HPDE6-E6E7 (cell line): ENCODE results near the gene PYHIN1.

Source experiments
- DNase-seq: peaks from one replicate; pipeline ENCODE4 v3.0.0; 2011; ENCODE audit warnings: missing footprints; ENCODE audit errors: extremely low spot score

Gene PYHIN1

GRCh38 chr1:158931055-158931737 lies at the start of gene PYHIN1:
Gene PYHIN1 (plus strand): TSS chr1:158931552. CDS start chr1:158936911, 5,359 bp downstream.
- no peak for DNase-seq

GRCh38 chr1:158893654-158894053 lies 37.7 kb upstream of the PYHIN1 start:
- DNase-seq: no peak

DNA sequence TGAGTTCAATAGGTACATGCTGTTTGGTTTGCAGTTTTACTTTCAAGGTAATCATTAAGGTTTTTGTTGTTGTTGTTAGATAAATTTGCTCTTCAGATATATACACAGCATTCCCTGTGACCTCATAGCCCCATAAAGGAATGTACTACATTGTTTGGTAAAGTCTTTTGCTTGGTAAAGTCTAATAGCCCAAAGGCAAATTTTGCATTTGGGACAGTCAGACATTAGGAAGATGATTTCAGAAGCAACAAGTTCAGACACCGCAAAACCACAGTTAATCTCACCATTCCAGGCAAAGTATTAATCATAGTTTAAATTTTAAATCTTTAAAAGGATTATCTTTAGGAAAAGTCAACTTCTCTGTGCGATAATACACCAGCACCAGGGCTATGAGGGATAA lies 32.6 kb upstream of the PYHIN1 start:
- DNase-seq: no peak

- DNase-seq: no peak
Observed at GRCh38 chr1:158901623-158902022, 29.7 kb upstream of the PYHIN1 start.

- DNase-seq: no peak
Observed at GRCh38 chr1:158916085-158916484, 15.3 kb upstream of the PYHIN1 start.

GRCh38 chr1:158924677-158925076 lies 6.7 kb upstream of the PYHIN1 start:
- DNase-seq: no peak

DNA sequence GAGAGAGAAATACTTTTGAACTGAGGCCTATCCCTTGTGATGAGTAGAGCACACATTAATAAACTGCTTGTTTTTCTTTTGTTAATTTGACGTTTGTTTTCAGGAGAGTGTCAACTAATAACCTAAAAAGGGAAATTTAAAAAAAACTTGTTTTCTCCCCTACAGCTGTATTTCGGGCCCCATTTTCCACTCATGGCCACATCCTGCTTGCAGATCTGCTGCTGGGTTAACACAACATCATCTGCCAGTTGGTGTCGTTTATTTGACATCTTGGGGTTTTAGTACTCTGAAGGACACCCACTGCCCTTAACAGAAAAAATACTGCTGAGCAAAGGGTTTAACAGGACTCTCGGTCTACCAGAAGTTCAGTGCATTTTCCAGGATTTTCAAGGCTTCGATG lies 848 bp upstream of the PYHIN1 start:
- DNase-seq: no peak

DNA sequence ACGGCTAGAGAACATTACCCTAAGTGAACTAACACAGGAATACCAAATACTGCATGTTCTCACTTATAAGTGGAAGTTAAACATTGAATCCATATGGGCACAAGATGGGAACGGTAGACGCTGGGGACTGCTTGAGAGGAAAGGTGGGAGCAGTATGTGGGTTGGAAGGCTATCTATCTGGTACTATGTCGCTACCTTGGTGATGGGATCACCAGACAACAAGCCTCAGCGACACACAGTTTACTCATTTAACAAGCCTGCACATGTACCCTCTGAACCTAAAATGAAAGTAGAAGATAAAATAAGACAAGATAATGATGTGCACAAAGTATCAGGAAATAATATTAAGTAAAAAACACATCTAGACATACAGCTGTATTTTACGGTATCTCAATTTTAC lies 819 bp downstream of the PYHIN1 start:
- DNase-seq: no peak

- no peak for DNase-seq
Observed at GRCh38 chr1:158933621-158934020, 2.3 kb downstream of the PYHIN1 start.

DNA sequence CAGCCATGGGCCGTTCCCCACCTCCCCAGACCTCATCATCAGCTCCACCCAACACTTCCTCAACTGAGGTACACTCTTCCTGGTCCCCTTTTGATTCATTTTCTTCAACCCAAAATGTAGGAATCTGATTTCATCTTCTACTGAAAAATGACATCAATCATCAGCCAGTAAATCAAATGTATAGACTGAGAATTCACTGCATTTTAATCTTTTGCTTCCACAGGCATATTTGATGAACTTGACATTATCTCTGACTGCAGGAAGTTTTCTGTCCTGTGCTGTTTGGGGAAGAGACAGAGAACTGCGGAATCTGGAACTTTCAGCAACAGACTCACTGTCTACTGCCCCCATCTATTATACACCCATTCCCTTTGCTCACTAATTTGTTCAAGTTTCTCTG lies 7.8 kb downstream of the PYHIN1 start:
- DNase-seq: no peak

GRCh38 chr1:158941317-158941716 lies 10.0 kb downstream of the PYHIN1 start:
- DNase-seq: no peak

- no peak for DNase-seq
Observed at GRCh38 chr1:158942490-158942889, 11.1 kb downstream of the PYHIN1 start.

DNA sequence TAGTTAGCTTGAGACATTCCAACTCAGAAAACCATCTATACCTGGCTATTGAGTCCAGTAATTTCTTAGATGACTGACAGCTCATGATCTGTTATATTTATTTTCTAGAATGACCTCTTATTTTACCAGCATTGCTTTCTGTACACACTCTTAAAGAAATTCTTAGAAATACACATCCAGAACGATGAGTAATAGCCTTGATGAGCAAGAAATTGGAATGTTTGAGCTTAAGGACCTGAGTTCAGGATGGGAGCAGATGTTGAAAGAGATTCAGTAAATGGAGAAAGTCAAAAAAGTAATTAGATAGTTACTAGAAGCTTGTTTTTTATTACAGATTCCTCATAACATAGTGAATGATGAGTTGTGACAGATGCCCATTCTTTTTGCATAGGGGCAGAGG lies 11.7 kb downstream of the PYHIN1 start:
- DNase-seq: no peak

DNA sequence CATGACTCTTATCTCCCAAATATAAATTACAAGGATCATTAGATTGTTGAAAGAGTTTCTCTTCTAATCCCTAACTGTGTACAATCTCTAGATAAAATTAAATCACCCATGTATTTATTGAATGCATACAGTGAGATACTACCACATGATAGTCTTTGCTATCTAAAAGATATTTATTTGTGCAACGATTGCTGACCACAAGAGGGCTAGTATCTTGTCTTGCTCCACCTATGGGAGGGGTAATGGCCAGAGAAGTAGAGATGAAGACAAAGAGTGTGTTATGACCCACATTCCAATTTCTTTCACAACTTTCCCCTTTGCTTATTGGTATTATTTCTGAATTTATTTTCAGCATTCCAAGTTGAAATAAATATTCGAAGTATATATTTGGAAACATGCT lies 13.7 kb downstream of the PYHIN1 start:
- DNase-seq: no peak

DNA sequence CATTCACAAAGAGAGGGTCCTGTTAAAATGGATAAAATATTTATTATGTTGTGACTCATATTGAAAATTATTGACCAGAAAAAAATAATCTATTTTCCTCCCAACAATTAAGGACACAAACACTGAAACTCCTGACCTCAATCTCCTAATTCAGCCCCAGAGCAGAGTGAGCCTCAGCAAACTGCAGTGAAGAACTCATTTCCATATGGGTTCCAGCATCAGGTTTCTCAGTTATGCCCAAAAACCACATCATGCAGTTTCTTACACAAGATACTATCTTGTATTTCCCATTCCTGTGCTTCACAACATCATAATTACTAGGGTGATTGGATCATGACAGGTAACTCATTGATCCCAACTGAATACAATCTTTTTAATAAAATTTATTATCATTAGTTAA lies 15.4 kb downstream of the PYHIN1 start:
- no peak for DNase-seq

- DNase-seq: no peak
Observed at GRCh38 chr1:158951956-158952355, 20.6 kb downstream of the PYHIN1 start.

- no peak for DNase-seq
Observed at GRCh38 chr1:158952416-158952815, 21.1 kb downstream of the PYHIN1 start.

DNA sequence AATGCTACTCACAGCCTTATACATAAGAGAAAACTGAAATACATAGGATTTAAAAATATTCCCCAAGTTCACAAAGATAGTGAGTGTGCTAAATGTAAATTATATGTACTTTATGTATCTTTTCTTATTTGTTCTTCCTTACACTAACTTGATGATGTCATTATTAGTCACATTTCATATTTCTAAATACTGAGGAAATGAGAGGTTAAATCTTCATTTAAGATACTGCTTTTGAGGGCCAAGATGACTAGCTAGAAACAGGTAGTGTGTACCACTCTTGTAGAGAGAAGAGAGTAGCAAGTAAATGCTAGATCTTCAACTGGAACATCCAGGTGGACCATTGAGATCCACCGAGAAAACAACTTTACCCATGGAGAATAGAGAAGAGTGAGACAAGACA lies 29.8 kb downstream of the PYHIN1 start:
- no peak for DNase-seq

- no peak for DNase-seq
Observed at GRCh38 chr1:158962983-158963382, 31.6 kb downstream of the PYHIN1 start.

GRCh38 chr1:158969166-158969565 lies 37.8 kb downstream of the PYHIN1 start:
- DNase-seq: peak; percentile 15

DNA sequence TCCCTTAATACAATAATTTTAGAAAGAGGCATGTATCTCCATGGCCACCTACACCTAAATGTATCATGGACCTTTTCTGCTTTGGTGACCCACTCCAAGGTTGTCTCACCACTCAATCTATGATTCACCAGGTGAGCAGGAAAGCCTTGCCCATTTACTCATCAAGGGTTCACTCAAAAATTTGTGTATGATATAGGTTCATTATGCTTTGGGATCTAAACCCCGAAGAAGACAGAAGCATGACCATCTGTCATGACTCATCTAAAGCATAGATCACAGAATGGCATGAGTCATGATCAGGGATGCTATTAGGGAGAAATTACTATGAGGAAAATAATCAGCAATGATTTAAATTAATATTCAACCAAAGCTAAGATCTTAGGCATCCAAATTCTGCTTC lies 38.5 kb downstream of the PYHIN1 start:
- no peak for DNase-seq

- peak; percentile 21 for DNase-seq
Observed at GRCh38 chr1:158972841-158973240, 41.5 kb downstream of the PYHIN1 start.

DNA sequence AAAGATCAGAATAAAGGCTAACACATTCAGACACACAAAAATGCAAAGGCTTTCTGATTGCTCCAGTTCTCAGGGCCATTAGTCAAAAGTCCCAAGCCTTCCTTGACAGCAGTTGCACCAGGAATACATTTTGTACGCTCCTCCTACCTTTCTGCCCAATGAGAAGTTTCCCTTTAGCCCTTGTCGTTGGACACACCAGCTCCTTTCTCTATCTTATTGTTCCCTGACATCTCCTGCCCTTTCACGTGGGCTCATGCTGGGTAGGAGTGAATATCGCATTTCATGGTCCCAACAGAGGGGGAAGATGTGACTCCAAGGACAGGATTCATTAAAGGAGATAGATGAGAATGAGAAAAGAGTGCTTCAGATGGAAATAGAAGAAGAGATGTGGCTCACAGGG lies 44.9 kb downstream of the PYHIN1 start:
- no peak for DNase-seq

- DNase-seq: no peak
Observed at GRCh38 chr1:158978730-158979129, 47.4 kb downstream of the PYHIN1 start.
